Heart left ventricle (tissue), 13 donors: ENCODE measurements around the gene FUZ.

Experiments used
- CTCF ChIP-seq, 12 donors: fragments of 200-600 bp; sonication (generic) in 4 of 12; IDR thresholded peaks; one replicate each; pipeline versions ENCODE4 v1.5.0 to v1.8.0; 2018 to 2022; ENCODE audit warnings: antibody characterized with exemption in 12 of 12, mild to moderate bottlenecking in 5 of 12
- POLR2A ChIP-seq, 2 donors: fragments of 450-650 bp; IDR thresholded peaks; one replicate each; pipeline ENCODE4 v1.6.1; 2017; ENCODE audit warnings: antibody characterized with exemption in 2 of 2, mild to moderate bottlenecking in 2 of 2, moderate library complexity in 2 of 2
- donor health status: ischemic (EF 13 %, LVEDD 7.1; RV severe dilation, severe dysfunction).
- donor health status: DM: no; HTN: yes; CAD: no.
- donor health status: DM: no; HTN: no; CAD: no.
- donor health status: ischemic (EF 25% LVEDD 6.9; RV normal size, moderate dysfunction).
- donor health status: ischemic (EF 25% LVEDD 5.7; RV mildly dilated, moderate dysfunction).
- donor health status: ischemic (EF 35%, LVEDD 5.7; RV mildly dilated, moderate dysfunction).
- donor health status: nonischemic (EF 11% LVEDD 7.7; RV severe dilation, severe dysfunction).
- donor health status: DM: yes; HTN: yes; CAD: no.
- donor health status: PGD.
- donor health status: ischemic (EF 29% LVEDD 5.4; RV normal size, mild dysfunction).
- donor health status: nonischemic (EF 23%, LVEDD 6.1; RV moderate dilation, normal function).

GRCh38 chr19:49818649-49819370 lies 5.7 kb upstream of the FUZ start:
- TF ChIP-seq CTCF (IDR thresholded peaks at IDR 0.05) (no peak), POLR2A (IDR thresholded peaks at IDR 0.05) (no peak)
